HCT116 (cell line): ENCODE measurements around the gene TTBK1. TPM values are rescaled to one million over a fixed set of nuclear protein-coding genes. Genes with fewer than 3 reads are reported as not detected.

Experiments
- ATAC-seq: fragments of 200-7000 bp; cut with Tn5 transposase; 2 replicates; pipeline ENCODE4 v1.9.1; 2020; ENCODE audit warnings: mild to moderate bottlenecking, moderate library complexity
- BruUV-seq: library from RNA; stranded (reverse); fragments of 400-500 nt; replicated peaks from 2 replicates; lab custom pipeline; 2021; lab: Mats Ljungman, UMichigan
- CTCF ChIA-PET: fragments of 300-600 bp; sonication (Branson Sonifier 250); formaldehyde crosslinking; loops from one replicate; lab custom pipeline; 2021; ENCODE audit warnings: antibody characterized with exemption; lab: Charles Lee
- POLR2A ChIA-PET: fragments of 300-600, 350-600 bp; sonication (Branson Sonifier 250); formaldehyde crosslinking; loops from one replicate; lab custom pipeline; 2021; ENCODE audit warnings: antibody characterized with exemption; lab: Charles Lee
- RAD21 ChIA-PET, 2 experiments: fragments of 300-600 bp; sonication (Branson Sonifier 250); formaldehyde crosslinking; loops; one replicate each; lab custom pipeline; 2023; ENCODE audit warnings: low total read pairs in 2 of 2; ENCODE audit not compliant: uncharacterized antibody in 2 of 2, unreplicated experiment in 2 of 2, low non-redundant PET in 1 of 2; lab: Charles Lee
- DNase-seq: peaks from one replicate; pipeline ENCODE4 v3.0.0-alpha.2; 2010; ENCODE audit warnings: low read depth, low spot score
- H2AFZ ChIP-seq: fragments of 200-600 bp; shearing (Covaris generic), sonication (generic); 2 replicates; pipeline ENCODE4 v1.6.1; 2017; ENCODE audit warnings: low read depth, mixed run types, mixed read lengths, antibody characterized with exemption, low read length; ENCODE audit not compliant: poor library complexity, severe bottlenecking
- H3K27ac ChIP-seq: 2 replicates; pipeline ENCODE4 v1.5.1; 2012; ENCODE audit warnings: low read depth, low read length
- H3K27me3 ChIP-seq: fragments of 200-600 bp; sonication (generic); 2 replicates; pipeline ENCODE4 v1.6.1; 2016; ENCODE audit warnings: mixed run types, low read length, mixed read lengths; ENCODE audit not compliant: insufficient read depth
- H3K36me3 ChIP-seq, 2 experiments: fragments of 200-500 bp in 1 of 2; fragments of 200-600 bp in 1 of 2; sonication (Bioruptor generic) in 1 of 2; sonication (generic) in 1 of 2; 2 replicates each; pipeline versions ENCODE4 v1.5.1 to v1.6.1; 2014 to 2016; ENCODE audit warnings: low read length in 2 of 2, inconsistent platforms in 1 of 2, mixed read lengths in 1 of 2, mixed run types in 1 of 2; ENCODE audit not compliant: insufficient read depth in 2 of 2, control insufficient read depth in 1 of 2
- H3K4me1 ChIP-seq, 2 experiments: fragments of 200-600 bp in 1 of 2; sonication (generic) in 1 of 2; 2 replicates each; pipeline versions ENCODE4 v1.5.1 to v1.6.1; 2012 to 2017; ENCODE audit warnings: low read length in 2 of 2, inconsistent platforms in 1 of 2, mild to moderate bottlenecking in 1 of 2, mixed read lengths in 1 of 2, mixed run types in 1 of 2, moderate library complexity in 1 of 2; ENCODE audit not compliant: insufficient read depth in 2 of 2, control insufficient read depth in 1 of 2
- H3K4me2 ChIP-seq: fragments of 200-600 bp; sonication (generic); 2 replicates; pipeline ENCODE4 v1.6.1; 2017; ENCODE audit warnings: mixed run types, low read length, mixed read lengths
- H3K4me3 ChIP-seq, 2 experiments: fragments of 200-600 bp in 1 of 2; sonication (generic) in 1 of 2; replicated peaks in 1 of 2; 2 replicates each; pipeline ENCODE4 v1.5.1; 2011 to 2016; ENCODE audit warnings: low read length in 2 of 2, control low read depth in 1 of 2, low read depth in 1 of 2, mild to moderate bottlenecking in 1 of 2, mixed read lengths in 1 of 2, mixed run types in 1 of 2
- H3K79me2 ChIP-seq: fragments of 200-600 bp; sonication (generic); 2 replicates; pipeline ENCODE4 v1.6.1; 2017; ENCODE audit warnings: mild to moderate bottlenecking, mixed run types, low read length, moderate library complexity, mixed read lengths; ENCODE audit not compliant: insufficient read depth
- H3K9ac ChIP-seq: fragments of 200-600 bp; sonication (generic); 2 replicates; pipeline ENCODE4 v1.6.1; 2016; ENCODE audit warnings: low read length, mixed read lengths
- H3K9me2 ChIP-seq: fragments of 200-600 bp; sonication (generic), shearing (Covaris generic); 2 replicates; pipeline ENCODE4 v1.6.1; 2017; ENCODE audit warnings: mixed run types, mild to moderate bottlenecking, moderate library complexity; ENCODE audit not compliant: insufficient read depth
- H3K9me3 ChIP-seq, 2 experiments: fragments of 200-500 bp in 1 of 2; fragments of 200-600 bp in 1 of 2; sonication (Bioruptor generic) in 1 of 2; sonication (generic) in 1 of 2; 2 replicates each; pipeline ENCODE4 v1.6.1; 2014 to 2017; ENCODE audit warnings: low read length in 2 of 2, mixed read lengths in 2 of 2, inconsistent platforms in 1 of 2, low read depth in 1 of 2, mild to moderate bottlenecking in 1 of 2, mixed run types in 1 of 2, moderate library complexity in 1 of 2; ENCODE audit not compliant: control insufficient read depth in 1 of 2, insufficient read depth in 1 of 2
- H4K20me1 ChIP-seq: fragments of 200-600 bp; sonication (generic), shearing (Covaris generic); 2 replicates; pipeline ENCODE4 v1.6.1; 2017; ENCODE audit warnings: mixed run types, mild to moderate bottlenecking, moderate library complexity; ENCODE audit not compliant: insufficient read depth
- ATF3 ChIP-seq: IDR thresholded peaks from 2 replicates; pipeline ENCODE4 v1.6.1; 2012
- CBX3 ChIP-seq: IDR thresholded peaks from 2 replicates; pipeline ENCODE4 v1.6.1; 2012; ENCODE audit warnings: low read depth
- CEBPB ChIP-seq: IDR thresholded peaks from 2 replicates; pipeline ENCODE4 v1.6.1; 2012; ENCODE audit warnings: low read depth
- CTCF ChIP-seq, 3 experiments: fragments of 200-600 bp in 1 of 3; sonication (generic) in 1 of 3; IDR thresholded peaks in 2 of 3; conservative IDR thresholded peaks in 1 of 3; 2 replicates each; pipeline ENCODE4 v1.5.1; 2012 to 2017; ENCODE audit warnings: low read depth in 2 of 3, low read length in 2 of 3, antibody characterized with exemption in 1 of 3, borderline replicate concordance in 1 of 3, control low read depth in 1 of 3, mild to moderate bottlenecking in 1 of 3, mixed read lengths in 1 of 3, mixed run types in 1 of 3, moderate library complexity in 1 of 3; ENCODE audit not compliant: insufficient read depth in 1 of 3
- ELF1 ChIP-seq: IDR thresholded peaks from 2 replicates; pipeline ENCODE4 v1.6.1; 2012; ENCODE audit warnings: low read depth, borderline replicate concordance
- EZH2 ChIP-seq: fragments of 200-600 bp; sonication (generic); IDR thresholded peaks from 2 replicates; pipeline ENCODE4 v1.6.1; 2017; ENCODE audit warnings: antibody characterized with exemption, mixed run types
- EZH2phosphoT487 ChIP-seq: fragments of 200-600 bp; IDR thresholded peaks from 2 replicates; pipeline ENCODE4 v1.6.1; 2018; ENCODE audit warnings: antibody characterized with exemption, borderline replicate concordance
- FOSL1 ChIP-seq: IDR thresholded peaks from 2 replicates; pipeline ENCODE4 v1.6.1; 2012; ENCODE audit warnings: low read depth
- JUND ChIP-seq: IDR thresholded peaks from 2 replicates; pipeline ENCODE4 v1.6.1; 2012
- POLR2A ChIP-seq: IDR thresholded peaks from 2 replicates; pipeline ENCODE4 v1.7.0; 2011; ENCODE audit warnings: borderline replicate concordance; ENCODE audit not compliant: insufficient read depth, insufficient read length; ENCODE audit errors: extremely low read depth
- REST ChIP-seq: IDR thresholded peaks from 2 replicates; pipeline ENCODE4 v1.6.1; 2012; ENCODE audit warnings: low read depth
- SIN3A ChIP-seq: IDR thresholded peaks from 2 replicates; pipeline ENCODE4 v1.6.1; 2012; ENCODE audit warnings: low read depth
- SP1 ChIP-seq: IDR thresholded peaks from 2 replicates; pipeline ENCODE4 v1.6.1; 2012; ENCODE audit warnings: low read depth
- TCF7L2 ChIP-seq: IDR thresholded peaks from 2 replicates; pipeline ENCODE4 v1.7.0; 2011; ENCODE audit warnings: borderline replicate concordance, inconsistent platforms; ENCODE audit not compliant: insufficient read depth, insufficient read length; ENCODE audit errors: extremely low read depth
- YY1 ChIP-seq: IDR thresholded peaks from 2 replicates; pipeline ENCODE4 v1.6.1; 2011; ENCODE audit warnings: low read length, low read depth, moderate library complexity, mild to moderate bottlenecking; ENCODE audit not compliant: insufficient replicate concordance; ENCODE audit errors: extremely low read depth
- ZFX ChIP-seq: fragments of 450-650 bp; IDR thresholded peaks from 2 replicates; pipeline ENCODE4 v1.6.1; 2017
- ZNF274 ChIP-seq: fragments of 200-500 bp; sonication (Bioruptor generic); IDR thresholded peaks from 2 replicates; pipeline ENCODE4 v1.6.1; 2014; ENCODE audit warnings: mild to moderate bottlenecking, low read depth, low read length, inconsistent platforms
- intact Hi-C: fragments of 100-400 bp; cut with micrococcal nuclease; formaldehyde crosslinking; loops from 2 replicates; pipeline ENCODE4 v1.10.0; 2022
- total RNA-seq: library from RNA; stranded (reverse); gene quantifications from one replicate; pipeline ENCODE4 v1.2.1, GENCODE V29; 2021; ENCODE audit not compliant: unreplicated experiment

The TTBK1 gene
- total RNA-seq, 1 experiment from 2014 or later = not detected

- ATAC-seq (no peak), DNase-seq (no peak)
- CTCF ChIA-PET = interaction anchor here (0.9 kb wide), 1 partner anchor 9 kb away, joined by 3 read pairs; no protein-coding TSS in a partner anchor
- Histone ChIP-seq H3K27ac (no peak overlapping the region), H3K4me1 (no peaks in the 10 kb centered on the region), H2AFZ (no peak overlapping the region), H3K27me3 (no peaks in the 10 kb centered on the region), H4K20me1 (no peaks in the 10 kb centered on the region), H3K4me3 (no peak overlapping the region), H3K79me2 (no peaks in the 10 kb centered on the region), H3K9me3 (no peaks in the 10 kb centered on the region), H3K36me3 (no peaks in the 10 kb centered on the region), H3K9ac (no peak overlapping the region), H3K4me2 (no peak overlapping the region), H3K9me2 (no peaks in the 10 kb centered on the region)
- intact Hi-C loops = no loop called here
- BruUV-seq = no TSS peak
- POLR2A ChIA-PET = no interaction called here
- no peak for TF ChIP-seq CBX3
- no peak for TF ChIP-seq CEBPB
- no peak for TF ChIP-seq POLR2A
- RAD21 ChIA-PET = no interaction called here
Observed at GRCh38 chr6:43271944-43272343, 28.7 kb downstream of the TTBK1 start.

GRCh38 chr6:43273707-43274106 is 30.4 kb downstream of the TTBK1 start:
- ChIA-PET POLR2A (no interaction called here), CTCF (no interaction called here), RAD21 (no interaction called here)
- no peak overlapping the region for H3K9ac ChIP-seq
- H3K4me1 ChIP-seq = peaks cover 0 to 10% of the 10 kb centered on the region in 2 experiments; a peak in 2 of 4 replicates
- H3K4me2 ChIP-seq = no peak overlapping the region
- H4K20me1 ChIP-seq = no peaks in the 10 kb centered on the region
- H3K4me3 ChIP-seq = no peak overlapping the region
- ATAC-seq (no peak), DNase-seq (no peak)
- no peaks in the 10 kb centered on the region for H3K79me2 ChIP-seq
- no peak overlapping the region for H3K27ac ChIP-seq
- no peaks in the 10 kb centered on the region for H3K27me3 ChIP-seq
- H3K36me3 ChIP-seq = no peaks in the 10 kb centered on the region
- no TSS peak for BruUV-seq
- H3K9me2 ChIP-seq = no peaks in the 10 kb centered on the region
- H3K9me3 ChIP-seq = no peaks in the 10 kb centered on the region
- intact Hi-C loops = no loop called here
- H2AFZ ChIP-seq = no peak overlapping the region
- TF ChIP-seq ELF1 (no peak), CTCF (IDR thresholded peaks at IDR 0.05 in 2 of 3, conservative IDR thresholded peaks at IDR 0.05 in 1 of 3; ENCODE audit: borderline replicate concordance in 1 of 3, insufficient read depth in 1 of 3, low read depth in 2 of 3, low read length in 2 of 3) (no peak), SIN3A (no peak), JUND (no peak), ATF3 (no peak), POLR2A (no peak), REST (no peak), ZFX (no peak), EZH2phosphoT487 (no peak), TCF7L2 (no peak), YY1 (no peak), SP1 (no peak), FOSL1 (no peak), EZH2 (no peak), ZNF274 (no peak)
